PC-9 (cell line): ENCODE data around the gene LYSMD3. TPM values are rescaled to one million over a fixed set of nuclear protein-coding genes. Genes with fewer than 3 reads are reported as not detected.

Experiments used
- BruUV-seq: library from RNA; stranded (reverse); fragments of 400-500 nt; replicated peaks from 2 replicates; lab custom pipeline; 2021; lab: Mats Ljungman, UMichigan
- CTCF ChIA-PET: fragments of 300-600 bp; sonication (Branson Sonifier 250); formaldehyde crosslinking; loops from one replicate; lab custom pipeline; 2022; ENCODE audit warnings: antibody characterized with exemption; lab: Charles Lee
- POLR2A ChIA-PET: fragments of 300-600 bp; sonication (Branson Sonifier 250); formaldehyde crosslinking; loops from one replicate; lab custom pipeline; 2022; ENCODE audit warnings: antibody characterized with exemption; ENCODE audit not compliant: unreplicated experiment; lab: Charles Lee
- DNase-seq, 2 experiments: peaks; one replicate each; pipeline versions ENCODE4 v3.0.0 to v3.0.0-alpha.2; 2015 to 2022; ENCODE audit warnings: mixed read lengths in 1 of 2
- H2AFZ ChIP-seq: fragments of 200-600 bp; sonication (generic); 2 replicates; pipeline ENCODE4 v1.8.1; 2017; ENCODE audit warnings: antibody characterized with exemption
- H3F3A ChIP-seq: fragments of 200-600 bp; sonication (generic); 2 replicates; pipeline ENCODE4 v1.8.1; 2017; ENCODE audit warnings: antibody characterized with exemption, mild to moderate bottlenecking, low read depth; ENCODE audit not compliant: insufficient read depth
- H3K27ac ChIP-seq: fragments of 200-600 bp; sonication (generic); 2 replicates; pipeline ENCODE4 v1.6.1; 2016; ENCODE audit warnings: mixed run types
- H3K27me3 ChIP-seq: fragments of 200-600 bp; sonication (generic); 2 replicates; pipeline ENCODE4 v1.6.1; 2016; ENCODE audit warnings: low read depth, mixed run types; ENCODE audit not compliant: insufficient read depth
- H3K36me3 ChIP-seq: fragments of 200-600 bp; sonication (generic); 2 replicates; pipeline ENCODE4 v1.6.1; 2016; ENCODE audit warnings: low read depth, mixed run types
- H3K4me1 ChIP-seq: fragments of 200-600 bp; sonication (generic); replicated peaks from 2 replicates; pipeline ENCODE4 v1.6.1; 2016; ENCODE audit warnings: mixed run types; ENCODE audit not compliant: insufficient read depth
- H3K4me2 ChIP-seq: fragments of 200-600 bp; sonication (generic); 2 replicates; pipeline ENCODE4 v1.6.1; 2017; ENCODE audit warnings: mixed run types
- H3K4me3 ChIP-seq: fragments of 200-600 bp; sonication (generic); 2 replicates; pipeline ENCODE4 v1.6.1; 2016; ENCODE audit warnings: mixed run types
- H3K79me2 ChIP-seq: fragments of 200-600 bp; sonication (generic); 2 replicates; pipeline ENCODE4 v1.6.1; 2017; ENCODE audit warnings: low read depth, mixed run types
- H3K9me2 ChIP-seq: fragments of 200-600 bp; sonication (generic); 2 replicates; pipeline ENCODE4 v1.8.1; 2017; ENCODE audit warnings: mild to moderate bottlenecking; ENCODE audit not compliant: insufficient read depth
- H3K9me3 ChIP-seq: fragments of 200-600 bp; sonication (generic); 2 replicates; pipeline ENCODE4 v1.8.1; 2016; ENCODE audit warnings: low read depth; ENCODE audit not compliant: insufficient read depth
- H4K20me1 ChIP-seq: fragments of 200-600 bp; sonication (generic); 2 replicates; pipeline ENCODE4 v1.8.1; 2017; ENCODE audit not compliant: insufficient read depth
- EZH2 ChIP-seq: fragments of 200-600 bp; sonication (generic); IDR thresholded peaks from 2 replicates; pipeline ENCODE4 v1.8.0; 2017; ENCODE audit warnings: antibody characterized with exemption, low read depth
- intact Hi-C: fragments of 100-400 bp; cut with micrococcal nuclease; formaldehyde crosslinking; loops from one replicate; pipeline ENCODE4 v1.10.0; 2022; ENCODE audit not compliant: unreplicated experiment
- total RNA-seq: library from RNA; stranded (reverse); gene quantifications from 2 replicates; pipeline ENCODE4 v1.2.3, GENCODE V29; 2021
- TF ChIP-seq, protein P1 (sequence below): fragments of 200-600 bp; sonication (generic); conservative IDR thresholded peaks from 2 replicates; pipeline ENCODE4 v1.6.1; 2017; ENCODE audit warnings: mixed run types, antibody characterized with exemption, mild to moderate bottlenecking, moderate library complexity

LYSMD3 gene
- total RNA-seq, 1 experiment from 2014 or later: 10.6 TPM

DNA sequence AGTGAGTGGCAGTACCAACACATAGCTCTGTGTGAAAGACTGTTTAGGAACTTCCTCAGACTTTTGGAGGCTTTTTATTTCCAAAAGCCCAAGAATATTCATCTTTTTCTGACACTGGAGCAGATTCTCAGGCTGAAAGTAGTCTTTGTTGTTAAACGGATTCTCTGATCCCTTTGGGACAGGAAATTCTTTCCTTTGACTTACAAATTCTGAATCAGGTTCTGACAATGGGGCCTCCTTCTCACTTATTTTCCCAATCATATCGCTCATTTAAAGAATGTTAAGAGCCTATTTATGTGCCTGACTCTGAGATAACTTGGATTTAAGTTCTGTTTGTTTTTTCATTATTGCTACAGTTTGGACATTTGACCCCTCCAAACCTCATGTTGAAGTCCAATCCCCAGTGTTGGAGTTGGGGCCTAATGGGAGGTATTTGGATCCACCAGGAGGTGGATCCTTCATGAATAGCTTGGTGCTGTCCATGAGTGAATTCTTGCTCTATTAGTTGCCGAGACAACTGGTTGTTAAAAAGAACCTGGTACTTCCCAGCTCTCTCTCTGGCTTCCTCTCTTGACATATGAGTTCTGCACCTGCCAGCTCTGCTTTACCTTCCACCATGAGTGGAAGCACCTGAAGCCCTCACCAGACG lies 25.1 kb upstream of the LYSMD3 start:
- Histone ChIP-seq H2AFZ (no peak overlapping the region), H3K79me2 (no peaks in the 10 kb centered on the region), H3F3A (no peaks in the 10 kb centered on the region), H3K4me1 (0 out of 2 replicates have a peak, but pooled peaks cover 4% of the 10 kb centered on the region), H3K27ac (no peak overlapping the region), H3K4me2 (no peak overlapping the region), H3K4me3 (no peak overlapping the region), H3K36me3 (no peaks in the 10 kb centered on the region), H3K9me2 (no peaks in the 10 kb centered on the region), H4K20me1 (no peaks in the 10 kb centered on the region), H3K27me3 (peaks cover 78% of the 10 kb centered on the region), H3K9me3 (no peaks in the 10 kb centered on the region)
- BruUV-seq: no TSS peak
- CTCF ChIA-PET: no interaction called here
- POLR2A ChIA-PET: no interaction called here
- TF ChIP-seq, protein P1, sequence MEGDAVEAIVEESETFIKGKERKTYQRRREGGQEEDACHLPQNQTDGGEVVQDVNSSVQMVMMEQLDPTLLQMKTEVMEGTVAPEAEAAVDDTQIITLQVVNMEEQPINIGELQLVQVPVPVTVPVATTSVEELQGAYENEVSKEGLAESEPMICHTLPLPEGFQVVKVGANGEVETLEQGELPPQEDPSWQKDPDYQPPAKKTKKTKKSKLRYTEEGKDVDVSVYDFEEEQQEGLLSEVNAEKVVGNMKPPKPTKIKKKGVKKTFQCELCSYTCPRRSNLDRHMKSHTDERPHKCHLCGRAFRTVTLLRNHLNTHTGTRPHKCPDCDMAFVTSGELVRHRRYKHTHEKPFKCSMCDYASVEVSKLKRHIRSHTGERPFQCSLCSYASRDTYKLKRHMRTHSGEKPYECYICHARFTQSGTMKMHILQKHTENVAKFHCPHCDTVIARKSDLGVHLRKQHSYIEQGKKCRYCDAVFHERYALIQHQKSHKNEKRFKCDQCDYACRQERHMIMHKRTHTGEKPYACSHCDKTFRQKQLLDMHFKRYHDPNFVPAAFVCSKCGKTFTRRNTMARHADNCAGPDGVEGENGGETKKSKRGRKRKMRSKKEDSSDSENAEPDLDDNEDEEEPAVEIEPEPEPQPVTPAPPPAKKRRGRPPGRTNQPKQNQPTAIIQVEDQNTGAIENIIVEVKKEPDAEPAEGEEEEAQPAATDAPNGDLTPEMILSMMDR: no peak
- TF ChIP-seq EZH2: no peak
- no peak for DNase-seq
- intact Hi-C loops: no loop called here

DNA sequence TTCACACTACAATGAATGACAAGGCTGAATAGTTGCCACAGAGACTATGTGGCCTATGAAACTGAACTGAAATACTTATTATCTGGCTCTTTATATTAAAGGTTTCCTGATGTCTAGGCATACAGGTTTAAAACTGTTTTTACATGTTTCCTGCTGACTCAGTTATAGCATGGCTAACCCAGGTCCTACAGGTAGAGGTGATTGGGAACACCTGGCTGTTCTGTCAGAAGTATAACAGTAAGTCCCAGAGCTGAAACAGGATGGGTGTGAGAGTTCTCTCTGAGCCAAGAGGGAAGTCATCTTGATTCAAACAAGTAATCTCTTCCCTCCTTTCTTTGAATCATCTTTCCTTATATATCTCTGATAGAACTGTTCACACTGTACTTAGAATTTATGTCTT lies 24.3 kb upstream of the LYSMD3 start:
- no peak overlapping the region for H3K27ac ChIP-seq
- 0 out of 2 replicates have a peak, but pooled peaks cover 6% of the 10 kb centered on the region for H3K4me1 ChIP-seq
- no TSS peak for BruUV-seq
- no peak for DNase-seq
- peaks cover 78% of the 10 kb centered on the region for H3K27me3 ChIP-seq
- H3F3A ChIP-seq: no peaks in the 10 kb centered on the region
- H3K4me3 ChIP-seq: no peak overlapping the region
- H3K79me2 ChIP-seq: no peaks in the 10 kb centered on the region
- POLR2A ChIA-PET: no interaction called here
- H3K9me3 ChIP-seq: no peaks in the 10 kb centered on the region
- H4K20me1 ChIP-seq: no peaks in the 10 kb centered on the region
- no peaks in the 10 kb centered on the region for H3K9me2 ChIP-seq
- TF ChIP-seq, protein P1: no peak
- TF ChIP-seq EZH2: no peak
- no peaks in the 10 kb centered on the region for H3K36me3 ChIP-seq
- CTCF ChIA-PET: no interaction called here
- intact Hi-C loops: no loop called here
- H3K4me2 ChIP-seq: no peak overlapping the region
- no peak overlapping the region for H2AFZ ChIP-seq

DNA sequence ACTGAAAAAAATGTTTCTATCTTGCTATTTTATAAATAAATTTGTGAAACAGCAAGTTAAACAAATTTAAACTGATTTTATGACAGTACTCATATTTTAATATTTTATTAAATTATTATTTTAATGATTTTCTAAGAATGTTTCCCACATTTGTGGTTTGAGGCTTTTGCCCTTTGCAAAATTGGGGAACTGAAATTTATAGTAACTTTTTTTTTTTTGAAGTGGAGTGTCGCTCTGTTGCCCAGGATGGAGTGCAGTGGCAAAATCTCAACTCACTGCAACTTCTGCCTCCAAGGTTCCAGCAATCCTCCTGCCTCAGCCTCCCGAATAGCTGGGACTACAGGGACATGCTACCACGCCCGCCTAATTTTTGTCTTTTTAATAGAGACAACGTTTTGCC lies 22.0 kb upstream of the LYSMD3 start:
- no peak for DNase-seq
- BruUV-seq: no TSS peak
- ChIA-PET CTCF (no interaction called here), POLR2A (no interaction called here)
- intact Hi-C loops: no loop called here
- Histone ChIP-seq H3F3A (peaks cover 12% of the 10 kb centered on the region), H3K9me2 (no peaks in the 10 kb centered on the region), H2AFZ (no peak overlapping the region), H3K27ac (no peak overlapping the region), H3K4me3 (no peak overlapping the region), H3K9me3 (no peaks in the 10 kb centered on the region), H3K4me1 (peaks cover 23% of the 10 kb centered on the region), H3K27me3 (peaks cover 74% of the 10 kb centered on the region), H3K79me2 (no peaks in the 10 kb centered on the region), H3K4me2 (no peak overlapping the region), H4K20me1 (no peaks in the 10 kb centered on the region), H3K36me3 (no peaks in the 10 kb centered on the region)
- no peak for TF ChIP-seq EZH2

DNA sequence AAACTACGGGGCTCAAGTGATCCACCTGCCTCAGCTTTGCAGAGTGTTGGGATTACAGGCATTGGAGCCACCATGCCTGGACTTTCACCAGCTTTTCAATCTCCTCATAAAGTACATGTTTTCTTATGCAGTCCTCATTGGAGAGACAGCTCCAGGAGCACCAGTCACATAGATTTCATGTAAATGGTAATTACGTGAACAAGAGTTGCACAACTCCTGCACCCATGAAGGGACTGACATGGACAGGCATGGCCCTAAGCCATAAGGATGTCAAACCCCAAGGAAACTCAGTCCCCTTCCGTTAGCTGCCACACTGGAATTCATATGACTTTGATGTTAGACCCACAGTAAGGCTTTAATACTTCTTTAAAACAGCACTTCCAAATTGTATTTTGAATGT lies 21.6 kb upstream of the LYSMD3 start:
- Histone ChIP-seq H3K36me3 (no peaks in the 10 kb centered on the region), H3K4me3 (no peak overlapping the region), H4K20me1 (no peaks in the 10 kb centered on the region), H3K27me3 (peaks cover 71% of the 10 kb centered on the region), H3K4me2 (no peak overlapping the region), H2AFZ (no peak overlapping the region), H3K9me2 (no peaks in the 10 kb centered on the region), H3F3A (peaks cover 12% of the 10 kb centered on the region), H3K9me3 (no peaks in the 10 kb centered on the region), H3K79me2 (no peaks in the 10 kb centered on the region), H3K4me1 (peaks cover 23% of the 10 kb centered on the region), H3K27ac (no peak overlapping the region)
- no peak for DNase-seq
- BruUV-seq: no TSS peak
- ChIA-PET POLR2A (no interaction called here), CTCF (no interaction called here)
- no peak for TF ChIP-seq EZH2
- TF ChIP-seq, protein P1: no peak
- intact Hi-C loops: no loop called here
